CD4-positive, CD25-positive, alpha-beta regulatory T cell (primary cell): ENCODE data around the gene TMCC3. TPM values are rescaled to one million over a fixed set of nuclear protein-coding genes. Genes with fewer than 3 reads are reported as not detected.
"Not testable (repeated sequence)": the region's sequence is repeated elsewhere in the genome, so short reads cannot be mapped to it uniquely, and the experiment has no call there.

Source experiments
- ATAC-seq, 2 donors: fragments of 150-1000 bp; cut with Tn5 transposase; one replicate each; pipeline ENCODE4 v1.10.0; 2021; ENCODE audit warnings: low read depth in 2 of 2, moderate number of reproducible peaks in 2 of 2, moderate library complexity in 1 of 2
- DNase-seq, 3 donors: peaks; one replicate each; pipeline versions ENCODE4 v3.0.0 to v3.0.0-alpha.2; 2012 to 2022; ENCODE audit warnings: mixed read lengths in 1 of 3
- H3K27ac ChIP-seq: one replicate; pipeline ENCODE4 v1.7.0; 2013; ENCODE audit warnings: mild to moderate bottlenecking, low read length; ENCODE audit not compliant: insufficient read depth, poor library complexity, severe bottlenecking
- H3K27me3 ChIP-seq: one replicate; pipeline ENCODE4 v1.7.0; 2013; ENCODE audit warnings: low read length; ENCODE audit not compliant: control insufficient read depth, insufficient read depth
- H3K36me3 ChIP-seq: one replicate; pipeline ENCODE4 v1.7.0; 2013; ENCODE audit warnings: mild to moderate bottlenecking, low read length, moderate library complexity; ENCODE audit not compliant: control insufficient read depth, insufficient read depth
- H3K4me1 ChIP-seq: 2 replicates; pipeline ENCODE4 v1.7.0; 2013; ENCODE audit warnings: mild to moderate bottlenecking, low read length; ENCODE audit not compliant: insufficient read depth, control insufficient read depth, poor library complexity, severe bottlenecking
- H3K4me3 ChIP-seq: one replicate; pipeline ENCODE4 v1.7.0; 2013; ENCODE audit warnings: low read depth, mild to moderate bottlenecking, low read length, moderate library complexity
- H3K9me3 ChIP-seq, 2 experiments: 1 replicate in 1 of 2; 2 replicates in 1 of 2; pipeline ENCODE4 v1.7.0; 2013; ENCODE audit warnings: low read length in 2 of 2, mild to moderate bottlenecking in 1 of 2, moderate library complexity in 1 of 2; ENCODE audit not compliant: control insufficient read depth in 2 of 2
- H3K27ac Mint-ChIP-seq, 3 donors: one replicate each; pipeline ENCODE4 v1.8.0; 2020 to 2022; ENCODE audit warnings: mild to moderate bottlenecking in 3 of 3, mixed read lengths in 3 of 3, moderate library complexity in 2 of 3
- H3K27me3 Mint-ChIP-seq: one replicate; pipeline ENCODE4 v1.8.0; 2022; ENCODE audit warnings: mild to moderate bottlenecking, mixed read lengths
- H3K36me3 Mint-ChIP-seq: one replicate; pipeline ENCODE4 v1.8.0; 2020; ENCODE audit warnings: mixed read lengths
- H3K4me1 Mint-ChIP-seq, 4 donors: one replicate each; pipeline ENCODE4 v1.8.0; 2020 to 2022; ENCODE audit warnings: mixed read lengths in 4 of 4, mild to moderate bottlenecking in 1 of 4
- H3K4me3 Mint-ChIP-seq, 4 donors: one replicate each; pipeline ENCODE4 v1.8.0; 2020 to 2022; ENCODE audit warnings: mild to moderate bottlenecking in 4 of 4, mixed read lengths in 4 of 4, moderate library complexity in 3 of 4
- H3K9me3 Mint-ChIP-seq, 7 donors: one replicate each; pipeline ENCODE4 v1.8.0; 2020 to 2022; ENCODE audit warnings: mixed read lengths in 7 of 7, mild to moderate bottlenecking in 3 of 7, moderate library complexity in 2 of 7
- polyA plus RNA-seq, 4 donors: library from polyadenylated mRNA; unstranded; fragments of 300-500 nt; fragmentation: Illumina TruSeq; gene quantifications; one replicate each; pipeline ENCODE4 v1.2.3, GENCODE V29; 2021
- total RNA-seq: library from RNA; stranded (reverse); gene quantifications from one replicate; pipeline ENCODE4 v1.2.3, GENCODE V29; 2022

The TMCC3 gene
- total and polyA plus RNA-seq, 5 donors from 2014 or later, result 0.06 to 0.83 (median 0.32) TPM

DNA sequence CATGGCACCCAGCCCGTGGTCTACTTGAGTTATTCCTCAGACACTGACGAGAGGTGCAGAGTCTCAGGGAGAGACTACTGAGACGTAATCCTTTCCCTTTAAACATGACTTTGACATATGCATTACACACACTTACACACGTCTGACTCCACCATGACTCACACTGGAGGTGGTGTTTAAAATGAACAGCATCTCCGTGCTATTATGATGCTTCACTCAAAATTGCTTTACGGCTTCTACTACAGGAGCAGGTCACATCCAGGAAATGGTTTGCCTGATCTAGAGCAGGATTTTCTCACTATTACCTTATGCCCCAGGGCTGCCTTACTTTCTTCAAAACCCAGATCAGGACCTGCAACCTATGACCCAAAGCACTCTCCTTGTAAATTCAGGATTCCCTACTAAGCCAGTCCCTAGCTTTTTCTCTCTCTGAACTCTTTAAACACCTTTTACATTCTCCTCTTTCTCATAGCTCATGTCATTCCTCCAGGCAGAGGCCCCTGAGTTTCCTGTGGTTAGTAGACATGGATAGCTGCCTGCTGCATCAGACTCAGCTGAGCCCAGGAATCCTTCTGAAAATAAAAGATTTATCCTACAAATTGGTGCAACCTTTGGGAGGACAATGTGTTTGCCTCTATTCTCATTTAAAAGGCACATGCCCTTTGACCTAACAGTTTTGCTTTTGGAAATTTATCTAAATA is 31.2 kb downstream of the TMCC3 start:
- Histone ChIP-seq H3K9me3 (no peaks in the 10 kb centered on the region), H3K4me1 (peaks cover 8% of the 10 kb centered on the region), H3K4me3 (no peak overlapping the region), H3K27me3 (no peaks in the 10 kb centered on the region), H3K27ac (no peak overlapping the region), H3K36me3 (no peaks in the 10 kb centered on the region)
- H3K27ac Mint-ChIP-seq, result no peak overlapping the region
- H3K27me3 Mint-ChIP-seq, result peaks cover 2% of the 10 kb centered on the region
- ATAC-seq, result peak in 1 of 2 donors; percentile 32
- H3K9me3 Mint-ChIP-seq, result no peaks in the 10 kb centered on the region
- peaks cover 7 to 15% (median 12%) of the 10 kb centered on the region in 4 donors for H3K4me1 Mint-ChIP-seq
- DNase-seq, result peak in 1 of 3 donors; percentile 19
- H3K36me3 Mint-ChIP-seq, result no peaks in the 10 kb centered on the region
- no peak overlapping the region for H3K4me3 Mint-ChIP-seq

DNA sequence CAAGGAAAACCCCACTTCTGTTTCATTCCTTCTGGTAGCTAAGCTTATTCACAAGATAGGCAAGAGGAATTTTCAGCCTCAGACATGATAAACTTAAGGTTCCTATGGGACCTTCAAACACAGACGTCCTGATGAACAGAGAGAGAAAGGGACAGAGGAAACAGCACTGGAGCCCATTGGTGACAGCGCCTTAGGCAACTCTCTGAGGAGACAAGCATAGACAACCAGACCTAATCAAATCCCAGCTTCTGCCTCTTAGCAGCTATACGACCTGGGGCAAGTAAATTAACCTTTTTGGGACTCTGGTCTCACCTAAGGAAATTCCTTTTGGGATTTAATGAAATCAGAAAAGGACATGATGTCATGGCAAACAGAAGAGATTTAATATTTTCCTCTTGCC is 33.3 kb downstream of the TMCC3 start:
- H3K9me3 ChIP-seq, result no peaks in the 10 kb centered on the region
- Mint-ChIP-seq H3K9me3 (no peaks in the 10 kb centered on the region), H3K4me1 (peaks cover 7 to 11% (median 10%) of the 10 kb centered on the region in 4 donors), H3K4me3 (no peak overlapping the region), H3K27me3 (peaks cover 6% of the 10 kb centered on the region), H3K36me3 (no peaks in the 10 kb centered on the region), H3K27ac (no peak overlapping the region)
- ATAC-seq (no peak), DNase-seq (no peak)
- H3K27me3 ChIP-seq, result no peaks in the 10 kb centered on the region
- no peaks in the 10 kb centered on the region for H3K36me3 ChIP-seq
- no peak overlapping the region for H3K27ac ChIP-seq
- peaks cover 8% of the 10 kb centered on the region for H3K4me1 ChIP-seq
- H3K4me3 ChIP-seq, result no peak overlapping the region

DNA sequence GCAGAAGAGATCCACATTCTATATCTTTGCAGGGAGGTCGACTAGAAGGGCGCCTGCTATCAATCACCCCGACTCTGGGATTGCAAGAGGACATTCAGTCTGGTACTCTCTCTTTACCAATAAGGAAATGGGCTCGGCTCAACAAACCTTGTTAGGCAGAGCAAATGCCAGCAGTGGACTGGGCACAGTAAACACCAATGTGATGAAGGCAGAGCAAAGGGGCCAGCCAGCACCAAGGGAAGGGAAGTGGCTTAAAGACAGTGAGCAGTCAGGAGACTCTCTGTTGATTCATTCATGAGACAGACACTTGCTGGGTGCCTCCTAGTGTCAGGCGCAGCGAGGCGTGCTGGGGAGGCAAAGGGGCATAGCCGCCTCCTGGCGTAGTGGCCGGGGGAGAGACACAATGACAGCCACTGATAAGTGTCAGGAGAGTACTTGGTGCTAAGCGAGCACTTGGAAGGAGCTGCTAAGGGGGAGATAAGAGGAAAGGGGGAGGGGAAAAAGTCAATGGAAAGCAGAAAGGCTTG is 34.1 kb downstream of the TMCC3 start:
- Mint-ChIP-seq H3K27me3 (peaks cover 6% of the 10 kb centered on the region), H3K27ac (no peak overlapping the region), H3K36me3 (no peaks in the 10 kb centered on the region), H3K4me3 (no peak overlapping the region), H3K9me3 (no peaks in the 10 kb centered on the region), H3K4me1 (peaks cover 0 to 3% (median 2%) of the 10 kb centered on the region in 4 donors)
- DNase-seq, result no peak
- peaks cover under 1% of the 10 kb centered on the region for H3K4me1 ChIP-seq
- no peak overlapping the region for H3K4me3 ChIP-seq
- no peaks in the 10 kb centered on the region for H3K36me3 ChIP-seq
- no peaks in the 10 kb centered on the region for H3K27me3 ChIP-seq
- H3K27ac ChIP-seq, result no peak overlapping the region
- ATAC-seq, result no peak
- no peaks in the 10 kb centered on the region for H3K9me3 ChIP-seq

DNA sequence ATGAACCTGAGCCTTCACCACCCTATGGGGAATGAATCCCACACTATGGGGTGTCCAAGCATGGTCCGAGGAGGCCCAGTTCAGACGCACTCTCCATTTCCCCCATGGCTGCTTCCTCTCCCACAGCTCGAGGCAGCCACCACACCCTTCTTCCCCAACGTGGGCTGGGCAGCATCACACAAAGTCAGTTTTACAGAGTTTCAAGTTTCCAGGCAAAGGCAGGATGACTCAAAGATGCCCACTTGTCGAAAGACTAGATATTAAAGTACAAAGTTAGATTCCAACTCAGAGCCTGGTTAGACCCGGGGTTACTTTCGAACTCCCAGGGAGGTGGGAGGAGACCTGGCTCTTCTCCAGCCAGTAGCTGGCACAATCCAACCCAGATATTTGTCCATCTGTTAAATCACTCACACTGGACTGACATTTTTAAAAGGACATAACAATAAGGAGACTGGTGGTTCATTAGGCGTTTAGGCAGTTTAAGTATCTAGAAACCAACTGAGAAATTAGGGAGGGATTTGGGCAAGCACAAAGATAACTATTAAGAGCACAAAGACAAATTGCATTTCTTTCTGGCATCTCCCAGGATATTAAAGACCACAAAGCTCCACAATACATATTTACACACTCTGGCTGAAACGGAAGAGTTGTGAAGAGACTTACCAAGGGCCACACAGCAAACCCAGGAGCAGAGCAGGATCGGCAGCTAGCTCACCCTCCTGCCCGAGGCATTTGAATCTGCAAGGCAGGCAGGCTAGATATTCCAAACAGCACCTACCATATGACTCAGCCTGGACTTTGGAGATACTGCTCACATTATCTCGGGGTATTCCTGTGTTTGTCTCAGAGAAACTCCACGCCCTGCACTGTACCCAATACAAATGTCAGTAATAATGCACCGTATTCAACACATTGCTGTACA is 34.8 kb downstream of the TMCC3 start:
- peaks cover 11% of the 10 kb centered on the region for H3K27me3 Mint-ChIP-seq
- no peaks in the 10 kb centered on the region for H3K36me3 ChIP-seq
- H3K36me3 Mint-ChIP-seq, result no peaks in the 10 kb centered on the region
- H3K4me3 ChIP-seq, result no peak overlapping the region
- no peaks in the 10 kb centered on the region for H3K9me3 ChIP-seq
- H3K4me3 Mint-ChIP-seq, result no peak overlapping the region
- DNase-seq (no peak), ATAC-seq (no peak)
- H3K4me1 Mint-ChIP-seq, result no peaks in the 10 kb centered on the region
- H3K27ac ChIP-seq, result no peak overlapping the region
- no peaks in the 10 kb centered on the region for H3K4me1 ChIP-seq
- H3K9me3 Mint-ChIP-seq, result no peaks in the 10 kb centered on the region
- H3K27me3 ChIP-seq, result no peaks in the 10 kb centered on the region
- H3K27ac Mint-ChIP-seq, result no peak overlapping the region

DNA sequence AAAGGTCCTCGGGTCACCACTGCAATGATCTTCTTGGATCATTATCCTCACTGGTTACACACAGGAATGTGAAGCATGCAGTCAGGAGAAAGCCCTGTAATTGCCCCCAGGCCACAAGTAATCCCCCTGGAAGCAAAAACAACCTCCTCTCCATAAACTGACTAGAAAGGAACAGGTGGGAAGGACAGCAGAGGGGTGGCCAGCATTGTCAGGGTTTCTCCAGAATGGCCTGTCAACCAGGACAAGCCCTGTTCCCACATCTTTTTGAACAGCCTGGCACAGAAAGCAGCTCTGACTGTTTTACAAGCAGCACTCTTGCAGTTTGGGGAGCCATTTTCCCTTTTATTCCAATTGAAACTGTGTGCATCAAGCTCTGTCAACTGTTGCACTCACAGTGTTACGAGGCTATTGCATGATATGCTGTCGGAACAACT is 36.1 kb downstream of the TMCC3 start:
- Mint-ChIP-seq H3K4me1 (no peaks in the 10 kb centered on the region), H3K4me3 (no peak overlapping the region), H3K36me3 (no peaks in the 10 kb centered on the region), H3K9me3 (no peaks in the 10 kb centered on the region), H3K27ac (no peak overlapping the region), H3K27me3 (peaks cover 21% of the 10 kb centered on the region)
- Histone ChIP-seq H3K36me3 (no peaks in the 10 kb centered on the region), H3K4me1 (no peaks in the 10 kb centered on the region), H3K4me3 (no peak overlapping the region), H3K9me3 (no peaks in the 10 kb centered on the region), H3K27me3 (no peaks in the 10 kb centered on the region), H3K27ac (no peak overlapping the region)
- ATAC-seq (no peak), DNase-seq (no peak)

DNA sequence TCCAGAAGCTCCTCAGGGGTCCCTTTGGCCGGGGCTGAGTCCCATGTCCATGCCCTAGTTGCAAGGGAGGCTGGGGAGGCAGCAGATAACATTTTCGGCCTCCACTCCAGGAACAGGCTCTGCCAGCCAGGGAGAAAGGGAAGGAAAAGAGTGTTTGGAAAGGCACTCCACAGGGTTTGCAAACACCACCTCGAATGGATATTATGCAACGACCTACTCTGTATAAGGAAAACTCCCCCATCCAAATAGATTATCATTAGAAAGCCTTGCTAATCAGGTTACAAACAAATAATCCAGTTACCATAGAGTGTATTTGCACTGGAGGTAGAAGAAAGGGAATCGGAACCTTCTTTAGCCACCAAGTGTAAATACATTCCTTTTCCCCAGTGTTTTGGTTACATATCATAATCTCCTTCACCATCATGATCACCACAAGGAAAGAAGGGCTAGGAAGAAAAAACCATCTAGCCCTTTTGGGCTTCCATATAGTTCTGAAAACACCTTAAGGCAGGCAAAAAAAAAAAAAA is 40.4 kb downstream of the TMCC3 start:
- Mint-ChIP-seq H3K27ac (no peak overlapping the region), H3K36me3 (no peaks in the 10 kb centered on the region), H3K4me1 (no peaks in the 10 kb centered on the region), H3K9me3 (peaks cover 0 to 12% (median 2%) of the 10 kb centered on the region in 7 donors), H3K27me3 (peaks cover 39% of the 10 kb centered on the region), H3K4me3 (no peak overlapping the region)
- Histone ChIP-seq H3K27ac (no peak overlapping the region), H3K27me3 (no peaks in the 10 kb centered on the region), H3K36me3 (no peaks in the 10 kb centered on the region), H3K4me3 (no peak overlapping the region), H3K4me1 (no peaks in the 10 kb centered on the region), H3K9me3 (no peaks in the 10 kb centered on the region)
- DNase-seq (no peak), ATAC-seq (no peak)

DNA sequence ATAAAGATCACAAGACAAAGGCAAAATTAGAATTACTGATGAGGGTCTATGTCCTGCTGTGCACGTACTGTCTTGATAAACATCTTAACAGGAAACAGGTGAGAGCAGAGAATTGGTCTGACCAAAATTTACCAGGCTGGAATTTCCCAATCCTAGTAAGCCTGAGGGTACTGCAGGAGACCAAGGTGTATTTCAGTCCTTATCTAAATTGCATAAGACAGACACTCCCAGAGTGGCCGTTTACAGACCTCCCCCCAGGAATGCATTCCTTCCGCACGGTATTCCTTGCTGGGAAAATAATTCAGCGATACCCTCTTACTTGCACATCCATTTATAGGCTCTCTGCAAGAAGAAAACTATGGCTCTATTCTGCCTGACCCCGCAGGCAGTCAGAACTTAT is 43.5 kb downstream of the TMCC3 start:
- H3K9me3 ChIP-seq, H3K27ac ChIP-seq, H3K36me3 Mint-ChIP-seq, DNase-seq, H3K27me3 ChIP-seq, H3K4me3 ChIP-seq, H3K4me1 ChIP-seq, H3K4me1 Mint-ChIP-seq, H3K4me3 Mint-ChIP-seq, H3K36me3 ChIP-seq, ATAC-seq, H3K27ac Mint-ChIP-seq: not testable (repeated sequence)
- Mint-ChIP-seq H3K9me3 (peaks cover 0 to 14% (median 2%) of the 10 kb centered on the region in 7 donors), H3K27me3 (peaks cover 47% of the 10 kb centered on the region)
